HepG2 (cell line): ENCODE data around the gene LAMTOR2. TPM values are rescaled to one million over a fixed set of nuclear protein-coding genes. Genes with fewer than 3 reads are reported as not detected.

Experiments used
- ATF1 ChIP-seq: IDR thresholded peaks from 2 replicates; pipeline ENCODE4 v1.6.1; 2016; ENCODE audit warnings: mild to moderate bottlenecking, control low read depth
- CEBPB ChIP-seq: IDR thresholded peaks from 2 replicates; pipeline ENCODE4 v1.6.1; 2011; ENCODE audit warnings: low read depth, low read length, improper control_type of control experiment, borderline replicate concordance
- CREB1 ChIP-seq, 2 experiments: fragments of 450-650 bp in 1 of 2; IDR thresholded peaks; 2 replicates each; pipeline ENCODE4 v1.6.1; 2016 to 2017; ENCODE audit warnings: control low read depth in 1 of 2, mild to moderate bottlenecking in 1 of 2, missing compliant biosample characterization in 1 of 2, missing genetic modification characterization in 1 of 2
- FOXC1 ChIP-seq: sonication (generic); formaldehyde crosslinking; IDR thresholded peaks from 2 replicates; pipeline ENCODE4 v1.8.0; 2022; ENCODE audit warnings: mild to moderate bottlenecking, missing genetic modification reagents, borderline replicate concordance
- GLI4 ChIP-seq: sonication (generic); formaldehyde crosslinking; IDR thresholded peaks from 2 replicates; pipeline ENCODE4 v1.5.1; 2020; ENCODE audit warnings: missing genetic modification reagents, mild to moderate bottlenecking, moderate library complexity, borderline replicate concordance
- PHF20 ChIP-seq: sonication (generic); formaldehyde crosslinking; IDR thresholded peaks from 2 replicates; pipeline ENCODE4 v1.5.0; 2020; ENCODE audit warnings: mild to moderate bottlenecking, missing genetic modification reagents
- RFX3 ChIP-seq: IDR thresholded peaks from 2 replicates; pipeline ENCODE4 v1.6.1; 2016; ENCODE audit warnings: missing biosample characterization, missing genetic modification reagents
- RFX5 ChIP-seq: IDR thresholded peaks from 2 replicates; pipeline ENCODE4 v1.6.1; 2011; ENCODE audit warnings: low read depth, low read length, improper control_type of control experiment
- RXRA ChIP-seq: sonication (generic); formaldehyde crosslinking; IDR thresholded peaks from 2 replicates; pipeline ENCODE4 v1.5.1; 2020; ENCODE audit warnings: missing genetic modification reagents
- TAF1 ChIP-seq: sonication (generic); formaldehyde crosslinking; IDR thresholded peaks from 2 replicates; pipeline ENCODE4 v1.4.0; 2020; ENCODE audit warnings: missing genetic modification reagents
- THAP9 ChIP-seq: sonication (generic); formaldehyde crosslinking; IDR thresholded peaks from 2 replicates; pipeline ENCODE4; 2020; ENCODE audit warnings: missing genetic modification reagents, mild to moderate bottlenecking, borderline replicate concordance
- TIGD3 ChIP-seq: sonication (generic); formaldehyde crosslinking; IDR thresholded peaks from 2 replicates; pipeline ENCODE4 v1.5.1; 2020; ENCODE audit warnings: mild to moderate bottlenecking, missing genetic modification reagents, borderline replicate concordance
- ZBTB1 ChIP-seq: sonication (generic); formaldehyde crosslinking; IDR thresholded peaks from 2 replicates; pipeline ENCODE4 v1.4.0; 2020; ENCODE audit warnings: missing genetic modification reagents, borderline replicate concordance
- ZBTB25 ChIP-seq: IDR thresholded peaks from 2 replicates; pipeline ENCODE4 v1.6.1; 2018; ENCODE audit warnings: missing genetic modification reagents
- ZFP62 ChIP-seq: sonication (generic); formaldehyde crosslinking; IDR thresholded peaks from 2 replicates; pipeline ENCODE4 v1.4.0; 2020; ENCODE audit warnings: missing genetic modification reagents
- ZNF124 ChIP-seq: sonication (generic); formaldehyde crosslinking; IDR thresholded peaks from 2 replicates; pipeline ENCODE4 v1.4.0; 2020; ENCODE audit warnings: missing genetic modification reagents
- ZNF20 ChIP-seq: sonication (generic); formaldehyde crosslinking; IDR thresholded peaks from 2 replicates; pipeline ENCODE4 v1.4.0; 2020; ENCODE audit warnings: mild to moderate bottlenecking, moderate library complexity, missing genetic modification reagents
- ZNF225 ChIP-seq: sonication (generic); formaldehyde crosslinking; IDR thresholded peaks from 2 replicates; pipeline ENCODE4 v1.4.0; 2020; ENCODE audit warnings: mild to moderate bottlenecking, missing genetic modification reagents
- ZNF430 ChIP-seq: sonication (generic); formaldehyde crosslinking; IDR thresholded peaks from 2 replicates; pipeline ENCODE4 v1.9.0; 2021; ENCODE audit warnings: mild to moderate bottlenecking, missing genetic modification reagents
- ZNF572 ChIP-seq: sonication (generic); formaldehyde crosslinking; IDR thresholded peaks from 2 replicates; pipeline ENCODE4 v1.5.1; 2020; ENCODE audit warnings: mild to moderate bottlenecking, missing genetic modification reagents
- polyA plus RNA-seq, 8 experiments: library from polyadenylated mRNA; depleted of rRNA in 3 of 8; stranded (reverse) in 7 of 8; unstranded in 1 of 8; fragments of >200 nt; fragmentation: Illumina TruSeq in 4 of 8; extraction: Trizol in 4 of 8; gene quantifications; 2 replicates each; pipeline versions ENCODE4 v1.2.1 to v1.2.3, GENCODE V29; 2011 to 2016; ENCODE audit warnings: low read depth in 4 of 8, missing spikeins in 1 of 8, mixed read lengths in 1 of 8; ENCODE audit not compliant: insufficient read depth in 1 of 8
- total RNA-seq, 5 experiments: library from RNA; depleted of rRNA; stranded (reverse); fragments of >200 nt; fragmentation: Illumina TruSeq; extraction: Trizol; gene quantifications; 2 replicates each; pipeline ENCODE4 v1.2.3, GENCODE V29; 2016; ENCODE audit warnings: low read depth in 1 of 5

Gene LAMTOR2
- total and polyA plus RNA-seq, 2 of the 13 experiments (the other 11 are each of a cell fraction or from before 2014, with no cell fraction given): 36.5 to 66.4 TPM

DNA sequence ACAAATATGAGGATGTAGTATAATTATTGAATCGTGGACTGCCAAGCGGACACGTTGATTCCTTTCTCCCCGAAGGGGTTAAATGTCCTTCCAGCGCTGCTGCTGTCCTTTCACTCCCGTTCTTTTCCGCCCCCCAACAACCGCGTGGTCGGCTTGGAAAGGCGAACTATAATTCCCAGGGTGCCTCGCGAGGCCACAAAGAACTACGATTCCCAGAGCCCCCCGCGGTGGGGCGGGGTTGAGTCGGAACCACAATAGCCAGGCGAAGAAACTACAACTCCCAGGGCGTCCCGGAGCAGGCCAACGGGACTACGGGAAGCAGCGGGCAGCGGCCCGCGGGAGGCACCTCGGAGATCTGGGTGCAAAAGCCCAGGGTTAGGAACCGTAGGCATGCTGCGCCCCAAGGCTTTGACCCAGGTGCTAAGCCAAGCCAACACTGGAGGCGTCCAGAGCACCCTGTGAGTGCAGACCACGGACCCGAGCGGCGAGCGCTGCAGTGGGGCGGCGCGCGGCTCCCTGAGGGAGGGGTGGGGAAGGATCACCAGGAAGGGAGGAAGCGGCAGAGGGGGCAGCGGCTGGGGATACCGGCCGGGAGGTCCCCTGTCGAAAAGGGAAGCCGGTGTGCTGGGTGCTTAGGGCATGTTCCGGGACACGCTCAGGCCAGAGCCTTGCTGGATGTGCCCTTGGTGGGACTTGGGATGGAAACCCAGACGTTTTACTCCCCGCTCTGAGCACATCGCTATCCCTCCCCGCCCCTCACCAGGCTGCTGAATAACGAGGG, at the start of gene LAMTOR2 (continued):
- 0 out of 2 replicates have a peak, but pooled peaks have one; percentile 27 for TF ChIP-seq RXRA (CRISPR knock-in tag)
- TF ChIP-seq ZFP62 (CRISPR knock-in tag): 0 out of 2 replicates have a peak, but pooled peaks have one; percentile 24
- TF ChIP-seq THAP9: peak; percentile 76; the same call in 1 of the 2 replicates
- peak; percentile 59; the same call in 1 of the 2 replicates for TF ChIP-seq PHF20 (CRISPR knock-in tag)
- peak; percentile 84 for TF ChIP-seq RFX5
- TF ChIP-seq TAF1 (CRISPR knock-in tag): peak; percentile 78; the same call in 1 of the 2 replicates
- TF ChIP-seq ATF1 (CRISPR knock-in tag): peak; percentile 66; the same call in 1 of the 2 replicates
- peak; percentile 45; the same call in 1 of the 2 replicates for TF ChIP-seq ZNF430 (CRISPR knock-in tag)
- TF ChIP-seq TIGD3 (CRISPR knock-in tag): no peak
- TF ChIP-seq ZNF124 (CRISPR knock-in tag): peak; percentile 69; the same call in 1 of the 2 replicates
- no peak for TF ChIP-seq RFX3 (CRISPR knock-in tag)
- TF ChIP-seq GLI4 (CRISPR knock-in tag): 0 out of 2 replicates have a peak, but pooled peaks have one; percentile 30
- no peak for TF ChIP-seq ZNF20 (CRISPR knock-in tag)
- TF ChIP-seq FOXC1: peak; percentile 77; the same call in 1 of the 2 replicates
- TF ChIP-seq CREB1 (IDR thresholded peaks at IDR 0.05): peak; percentile 51; the same call in 1 of the 2 replicates
- peak; percentile 93 for TF ChIP-seq CREB1 (CRISPR knock-in tag; IDR thresholded peaks at IDR 0.05)
- no peak for TF ChIP-seq CEBPB
- TF ChIP-seq ZBTB25 (CRISPR knock-in tag): peak; percentile 83
- TF ChIP-seq ZNF225 (CRISPR knock-in tag): no peak; the same call in 1 of the 2 replicates
- 0 out of 2 replicates have a peak, but pooled peaks have one; percentile 32 for TF ChIP-seq ZBTB1 (CRISPR knock-in tag)
- TF ChIP-seq ZNF572 (CRISPR knock-in tag): peak; percentile 56; the same call in 1 of the 2 replicates
